Gastrocnemius medialis (tissue), 4 donors: ENCODE measurements around the gene MEIOSIN. TPM values are rescaled to one million over a fixed set of nuclear protein-coding genes. Genes with fewer than 3 reads are reported as not detected.
"Not testable (repeated sequence)": the region's sequence is repeated elsewhere in the genome, so short reads cannot be mapped to it uniquely, and the experiment has no call there.

Experiments used
- ATAC-seq, 2 donors: fragments of 150-250 bp; one replicate each; pipeline ENCODE4 v1.9.1; 2016
- DNase-seq, 2 donors: peaks; one replicate each; pipeline ENCODE4 v3.0.0-alpha.2; 2019
- H3K27ac ChIP-seq, 4 donors: fragments of 200-600 bp; sonication (generic); 1 replicate in 1 of 4; 2 replicates in 3 of 4; pipeline ENCODE4 v1.5.1; 2016 to 2018; ENCODE audit warnings: mild to moderate bottlenecking in 2 of 4, moderate library complexity in 1 of 4
- H3K27me3 ChIP-seq, 3 donors: fragments of 200-600 bp; sonication (generic) in 2 of 3; 1 replicate in 1 of 3; 2 replicates in 2 of 3; pipeline versions ENCODE4 v1.5.1 to v1.6.0; 2016 to 2019; ENCODE audit warnings: mild to moderate bottlenecking in 1 of 3, moderate library complexity in 1 of 3
- H3K36me3 ChIP-seq, 2 donors: fragments of 200-600 bp; sonication (generic) in 1 of 2; one replicate each; pipeline ENCODE4 v1.5.1; 2017 to 2018
- H3K4me1 ChIP-seq, 2 donors: fragments of 200-600 bp; sonication (generic) in 1 of 2; one replicate each; pipeline ENCODE4 v1.5.1; 2016 to 2017; ENCODE audit warnings: mild to moderate bottlenecking in 2 of 2
- H3K4me3 ChIP-seq, 4 donors: fragments of 200-600 bp; sonication (generic) in 3 of 4; 1 replicate in 1 of 4; 2 replicates in 3 of 4; pipeline ENCODE4 v1.5.1; 2016 to 2019; ENCODE audit warnings: mild to moderate bottlenecking in 2 of 4
- H3K9me3 ChIP-seq, 3 donors: fragments of 200-600 bp; sonication (generic) in 2 of 3; 1 replicate in 1 of 3; 2 replicates in 2 of 3; pipeline ENCODE4 v1.5.1; 2016 to 2019
- CTCF ChIP-seq, 5 experiments: fragments of 450-650 bp in 3 of 5; fragments of 200-600 bp in 2 of 5; sonication (generic) in 2 of 5; IDR thresholded peaks in 4 of 5; conservative IDR thresholded peaks in 1 of 5; 1 replicate in 4 of 5; 2 replicates in 1 of 5; pipeline ENCODE4 v1.5.1; 2016 to 2019; ENCODE audit warnings: antibody characterized with exemption in 5 of 5, mild to moderate bottlenecking in 3 of 5, moderate library complexity in 3 of 5
- POLR2A ChIP-seq, 2 donors: fragments of 450-650 bp; IDR thresholded peaks; one replicate each; pipeline ENCODE4 v1.6.1; 2017; ENCODE audit warnings: antibody characterized with exemption in 2 of 2, mild to moderate bottlenecking in 2 of 2, moderate library complexity in 2 of 2
- in situ Hi-C, 4 donors: fragments of 200-750 bp; cut with MboI; loops; one replicate each; pipeline versions ENCODE4 v1.15.0 to v1.8.0; 2017; ENCODE audit warnings: low sequenced_read_pairs in 4 of 4
- intact Hi-C: fragments of 100-400 bp; cut with DNase I; formaldehyde crosslinking; loops from one replicate; pipeline ENCODE4 v1.15.1; 2023; ENCODE audit warnings: low total_unique reads
- total RNA-seq, 4 donors: library from RNA; depleted of rRNA; stranded (reverse); fragments of >200 nt; gene quantifications; one replicate each; pipeline versions ENCODE4 v1.1.0 to v1.2.3, GENCODE V29; 2016

MEIOSIN gene
- total RNA-seq, 4 donors from 2014 or later: not detected

- Histone ChIP-seq H3K9me3 (no peaks in the 10 kb centered on the region), H3K36me3 (no peaks in the 10 kb centered on the region), H3K27ac (peak overlapping the region; percentile 64 to 76 (median 70)), H3K4me1 (peaks cover 10 to 17% of the 10 kb centered on the region in 2 donors), H3K4me3 (no peak overlapping the region), H3K27me3 (no peaks in the 10 kb centered on the region)
- ATAC-seq (peak; percentile 87 to 91), DNase-seq (peak in 1 of 2 donors; percentile 61)
- TF ChIP-seq POLR2A (IDR thresholded peaks at IDR 0.05) (no peak), CTCF (IDR thresholded peaks at IDR 0.05 in 4 of 5, conservative IDR thresholded peaks at IDR 0.05 in 1 of 5) (peak; percentile 86 to 97 (median 92))
- intact Hi-C loops: loop anchor here (1.0 to 5.0 kb wide), 2 partner anchors 29 to 82 kb away; no protein-coding TSS in a partner anchor
- in situ Hi-C loops: no loop called here
These were observed 65.8 kb downstream of the MEIOSIN start for GRCh38 chr19:45798995-45799517.

DNA sequence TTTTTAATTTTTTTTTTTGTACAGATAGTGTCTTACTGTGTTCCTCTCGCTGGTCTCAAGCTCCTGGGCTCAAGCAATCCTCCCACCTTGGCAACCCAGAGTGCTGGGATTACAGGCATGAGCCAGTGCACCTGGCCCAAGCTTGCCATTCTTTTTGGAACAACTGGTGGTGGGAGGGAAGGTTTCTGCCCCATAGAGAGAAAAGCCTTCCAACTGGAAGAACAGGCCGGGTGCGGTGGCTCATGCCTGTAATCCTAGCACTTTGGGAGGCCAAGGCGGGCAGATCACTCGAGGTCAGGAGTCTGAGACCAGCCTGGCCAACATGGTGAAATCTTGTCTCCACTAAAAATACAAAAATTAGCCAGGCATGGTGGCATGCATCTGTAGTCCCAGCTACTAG lies 66.3 kb downstream of the MEIOSIN start:
- H3K4me1 ChIP-seq: peaks cover 10 to 17% of the 10 kb centered on the region in 2 donors
- in situ Hi-C loops, H3K4me3 ChIP-seq, H3K36me3 ChIP-seq, H3K9me3 ChIP-seq, H3K27me3 ChIP-seq: not testable (repeated sequence)
- intact Hi-C loops: loop anchor here (1.0 to 5.0 kb wide), 2 partner anchors 29 to 82 kb away; no protein-coding TSS in a partner anchor
- ATAC-seq: peak; percentile 50 to 74
- DNase-seq: peak in 1 of 2 donors; percentile 80
- H3K27ac ChIP-seq: peak overlapping the region; percentile 64 to 76 (median 70)

DNA sequence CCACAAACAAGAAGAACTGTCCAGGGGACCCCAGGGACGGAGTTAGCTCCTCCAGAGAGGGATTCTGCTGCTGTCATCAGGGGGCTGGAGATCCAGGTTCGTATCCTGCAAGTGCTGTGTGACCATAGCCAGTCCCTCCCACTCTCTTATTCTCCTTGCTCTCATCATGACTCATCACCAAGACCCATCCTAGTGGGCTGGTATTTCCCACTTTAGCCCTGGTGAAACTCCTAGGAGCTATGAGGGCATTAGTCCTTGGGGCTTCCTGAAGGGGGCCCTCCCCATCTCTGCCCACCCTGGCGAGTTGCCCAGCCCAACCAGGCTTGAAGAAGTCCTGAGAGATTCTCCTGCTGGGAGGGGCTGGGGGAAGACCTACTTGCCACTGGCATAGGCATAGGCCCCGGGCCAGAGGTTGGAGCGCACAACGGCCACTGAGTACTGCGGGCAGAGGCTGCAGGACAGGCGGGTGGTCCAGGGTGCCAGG lies 66.9 kb downstream of the MEIOSIN start:
- Histone ChIP-seq H3K27ac (peak overlapping the region; percentile 64 to 76 (median 70)), H3K4me1 (peaks cover 10 to 17% of the 10 kb centered on the region in 2 donors), H3K9me3 (no peaks in the 10 kb centered on the region), H3K27me3 (no peaks in the 10 kb centered on the region), H3K36me3 (no peaks in the 10 kb centered on the region), H3K4me3 (no peak overlapping the region)
- TF ChIP-seq CTCF (IDR thresholded peaks at IDR 0.05 in 4 of 5, conservative IDR thresholded peaks at IDR 0.05 in 1 of 5): no peak
- TF ChIP-seq POLR2A (IDR thresholded peaks at IDR 0.05): no peak
- DNase-seq (no peak), ATAC-seq (peak in 1 of 2 donors; percentile 2)
- intact Hi-C loops: no loop called here
- in situ Hi-C loops: no loop called here

DNA sequence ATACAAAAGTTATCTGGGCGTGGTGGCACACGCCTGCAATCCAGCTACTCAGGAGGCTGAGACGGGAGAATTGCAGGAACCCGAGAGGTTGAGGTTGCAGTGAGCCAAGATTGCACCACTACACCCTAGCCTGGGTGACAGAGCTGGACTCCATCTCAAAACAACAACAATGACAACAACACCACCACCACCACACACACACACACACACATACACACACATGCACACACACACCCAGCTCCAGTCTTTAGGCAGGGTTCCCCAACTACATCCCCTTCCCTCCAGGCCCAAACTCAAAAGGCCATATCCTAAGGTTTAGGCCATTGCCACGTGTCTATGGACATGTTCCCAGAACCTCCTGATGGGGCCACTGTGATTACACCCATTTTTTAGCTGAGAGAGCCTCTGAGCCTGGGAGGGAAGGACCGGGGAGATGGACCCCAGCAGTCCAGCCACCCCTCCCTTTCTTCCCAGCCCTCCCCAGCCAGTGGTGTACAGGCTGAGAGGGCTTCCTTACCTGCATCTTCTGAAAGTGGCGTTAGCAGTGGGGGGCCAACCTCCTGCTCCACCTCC lies 68.5 kb downstream of the MEIOSIN start:
- Histone ChIP-seq H3K27me3 (no peaks in the 10 kb centered on the region), H3K36me3 (no peaks in the 10 kb centered on the region), H3K4me3 (no peak overlapping the region), H3K9me3 (no peaks in the 10 kb centered on the region), H3K27ac (no peak overlapping the region), H3K4me1 (peaks cover 10 to 17% of the 10 kb centered on the region in 2 donors)
- TF ChIP-seq CTCF (IDR thresholded peaks at IDR 0.05 in 4 of 5, conservative IDR thresholded peaks at IDR 0.05 in 1 of 5) (no peak), POLR2A (IDR thresholded peaks at IDR 0.05) (no peak)
- DNase-seq (no peak), ATAC-seq (no peak)
- intact Hi-C loops: no loop called here
- in situ Hi-C loops: no loop called here

DNA sequence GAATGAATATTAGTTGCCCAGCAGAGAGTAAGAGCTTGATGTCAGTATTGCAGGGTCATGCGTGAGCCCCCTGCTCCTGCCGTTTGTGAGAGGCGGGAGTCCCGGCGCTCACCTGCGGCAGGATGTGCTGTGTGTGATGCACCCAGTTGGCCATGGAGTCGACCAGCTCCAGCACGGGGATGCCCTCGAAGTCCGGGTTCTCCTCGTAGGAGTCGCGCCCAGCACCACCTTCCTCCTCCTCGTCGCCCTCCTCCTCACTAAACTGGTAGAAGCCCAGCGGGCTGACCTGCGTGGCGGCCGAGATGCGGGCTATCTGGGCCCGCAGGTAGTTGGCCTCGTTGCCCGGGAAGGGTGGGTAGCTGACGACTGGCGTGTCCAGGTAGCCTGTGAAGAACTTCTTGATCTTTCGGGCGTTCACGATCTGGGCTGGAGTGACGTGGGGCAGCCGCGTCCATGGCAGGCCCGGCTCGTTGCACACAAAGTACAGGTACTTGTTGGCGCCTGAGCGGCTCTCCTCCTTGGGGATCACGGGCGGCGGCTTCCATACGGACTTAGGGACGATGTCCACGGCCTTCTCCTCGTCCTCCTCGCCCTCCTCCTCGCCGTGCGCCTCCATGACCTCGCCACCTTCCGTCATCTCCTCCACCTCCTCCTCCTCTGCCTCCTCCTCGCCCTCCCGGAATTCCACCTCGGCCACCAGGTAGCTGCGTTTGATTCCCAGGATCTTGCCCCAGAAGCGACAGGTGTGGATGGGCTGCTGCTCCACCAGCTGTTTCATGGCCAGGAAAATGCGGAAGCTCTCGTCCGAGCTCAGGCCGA lies 71.1 kb downstream of the MEIOSIN start:
- H3K9me3 ChIP-seq: no peaks in the 10 kb centered on the region
- TF ChIP-seq CTCF (IDR thresholded peaks at IDR 0.05 in 4 of 5, conservative IDR thresholded peaks at IDR 0.05 in 1 of 5) (no peak), POLR2A (IDR thresholded peaks at IDR 0.05) (no peak)
- no peaks in the 10 kb centered on the region for H3K27me3 ChIP-seq
- peaks cover 2 to 10% of the 10 kb centered on the region in 2 donors for H3K4me1 ChIP-seq
- no peak overlapping the region for H3K4me3 ChIP-seq
- ATAC-seq (no peak), DNase-seq (no peak)
- intact Hi-C loops (no loop called here), in situ Hi-C loops (no loop called here)
- no peaks in the 10 kb centered on the region for H3K36me3 ChIP-seq
- no peak overlapping the region for H3K27ac ChIP-seq
